HG02571 (cell line): ENCODE data around the gene EVI5.

Experiments
- ATAC-seq: cut with Tn5 transposase; IDR thresholded peaks from one replicate; pipeline ENCODE4 v1.9.1; 2021; ENCODE audit warnings: mild to moderate bottlenecking, moderate library complexity; ENCODE audit not compliant: unreplicated experiment

The EVI5 gene

DNA sequence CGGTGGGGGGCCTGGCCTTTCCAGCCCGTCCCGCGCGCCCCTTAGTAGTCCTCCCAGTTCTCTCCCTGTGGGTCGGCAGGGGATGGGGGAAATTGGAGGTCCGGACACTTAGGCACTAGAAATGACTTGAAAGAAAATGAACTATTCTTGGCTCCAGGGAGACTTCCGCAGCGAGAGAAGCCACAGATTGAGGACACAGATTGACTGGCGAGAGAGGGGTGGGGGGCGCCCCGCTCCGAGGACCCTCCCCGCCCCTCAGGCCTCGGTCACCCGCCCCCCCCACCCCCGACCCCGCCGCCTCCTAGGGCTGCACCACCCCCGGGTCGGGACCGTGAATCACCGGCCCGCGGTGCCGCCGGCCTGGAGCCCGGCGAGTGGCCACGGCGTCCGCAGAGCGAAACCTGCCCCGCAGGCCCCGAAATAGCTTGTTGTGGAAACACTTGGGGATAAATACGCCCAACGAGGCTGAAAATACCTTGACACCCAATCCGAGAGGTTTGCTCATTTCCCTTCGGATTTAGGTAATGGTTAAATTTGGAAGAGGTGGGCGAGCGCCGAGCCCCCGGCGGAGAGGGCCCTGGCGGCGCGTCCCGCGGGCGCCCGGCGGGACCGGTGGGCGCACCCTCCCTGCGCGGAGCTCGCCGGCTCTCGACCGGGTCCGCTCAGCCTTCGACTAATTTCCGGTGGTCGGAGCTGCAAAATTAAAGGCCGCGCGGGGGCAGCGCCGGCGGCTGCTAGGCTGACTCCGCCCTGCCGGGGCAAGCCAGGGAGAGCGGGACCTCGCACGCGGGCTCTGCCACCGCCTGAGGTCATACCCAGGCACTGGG, 298.4 kb downstream of the EVI5 start, which contains the start of gene GFI1:
GFI1 (minus strand) TSS at position 675 of the 827 bp plus-strand sequence. CDS start 3,438 bp downstream, outside the sequence.
- peak; percentile 17 for ATAC-seq

DNA sequence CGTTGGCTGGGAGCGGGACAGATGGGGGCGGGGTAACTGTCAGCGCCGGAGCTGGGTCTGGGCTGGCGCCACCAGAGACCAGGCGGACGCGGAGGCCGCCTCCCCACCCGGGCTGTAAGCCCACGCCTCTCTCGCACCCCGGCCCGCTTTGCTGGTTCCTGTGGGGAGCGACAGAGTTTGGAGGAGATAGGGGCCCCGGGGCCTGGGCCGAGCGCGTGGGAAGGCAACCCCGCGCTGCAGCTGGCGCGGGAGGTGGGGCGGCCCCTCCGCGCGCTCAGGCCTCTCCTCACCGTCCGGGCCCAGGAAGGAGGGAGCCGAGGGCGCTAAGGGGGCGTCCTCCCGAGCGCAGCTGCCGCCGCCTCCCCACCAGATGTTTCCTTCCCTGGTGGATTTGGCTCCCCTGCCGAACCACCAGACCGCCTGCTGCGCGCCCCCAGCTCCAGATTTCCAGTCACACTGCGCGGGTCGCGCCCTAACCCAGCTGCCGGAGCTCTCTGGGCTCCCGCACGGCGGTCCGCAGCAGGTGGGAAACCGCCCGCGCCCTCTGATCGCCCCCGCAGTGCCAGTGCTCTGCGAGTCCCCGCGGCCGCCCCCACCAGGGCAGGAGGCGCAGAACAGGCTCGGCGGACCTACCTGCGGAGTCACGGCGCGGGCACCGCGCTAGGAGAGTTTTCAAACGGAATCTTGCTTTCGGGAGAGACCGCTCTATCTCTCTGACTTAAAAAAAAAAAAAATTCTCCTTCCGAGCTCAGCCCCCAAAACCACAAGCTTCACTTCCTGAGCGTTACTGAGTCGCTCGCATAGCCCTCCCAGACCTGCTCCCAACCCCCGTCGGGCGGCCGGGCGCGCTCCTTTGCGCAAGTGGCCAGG, 299.3 kb downstream of the EVI5 start:
- peak; percentile 46 for ATAC-seq

DNA sequence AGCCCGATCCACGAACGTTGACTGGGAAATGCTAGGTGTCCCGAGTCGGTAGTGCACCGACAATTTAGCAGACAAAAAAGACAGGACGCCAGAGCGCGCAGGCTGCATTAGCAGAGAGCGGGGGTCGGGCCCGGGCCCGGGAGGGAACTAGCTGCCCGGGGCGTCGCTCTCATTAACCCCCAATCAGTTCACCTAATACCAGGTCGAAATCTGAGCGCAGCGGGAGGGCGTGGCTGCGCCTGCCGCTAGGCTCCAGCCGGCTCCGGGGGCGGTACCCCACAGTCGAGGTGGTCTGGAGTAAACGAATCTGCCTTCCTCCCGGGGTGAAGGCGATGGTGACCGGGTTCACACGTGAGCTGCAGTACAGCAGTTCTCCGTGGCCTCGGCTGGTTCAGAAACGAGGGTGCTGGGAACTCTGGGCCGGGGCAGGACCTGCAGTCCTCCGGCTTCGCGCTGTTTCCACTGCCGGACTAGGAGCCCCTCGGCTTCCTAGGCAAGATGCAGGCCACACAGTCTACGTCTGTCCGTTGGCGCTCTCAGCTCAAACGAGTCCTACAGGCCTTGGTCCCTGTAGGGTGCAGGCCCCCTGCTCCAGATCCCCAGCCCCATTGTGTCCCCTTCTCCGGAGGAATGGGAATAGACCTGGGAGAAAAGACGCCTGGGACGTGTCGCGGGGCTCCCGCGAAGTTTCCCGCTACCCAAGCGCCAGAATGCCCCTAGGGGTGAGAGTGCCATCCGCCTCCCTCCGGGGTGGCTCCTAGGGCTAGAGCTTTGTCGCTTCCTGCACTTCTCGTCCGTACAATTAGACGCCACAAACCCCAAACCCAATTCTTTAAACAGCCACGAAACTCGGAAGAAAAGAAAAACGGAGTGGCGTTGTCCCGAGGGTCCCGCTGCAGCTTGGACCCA, 300.2 kb downstream of the EVI5 start:
- peak; percentile 14 for ATAC-seq

DNA sequence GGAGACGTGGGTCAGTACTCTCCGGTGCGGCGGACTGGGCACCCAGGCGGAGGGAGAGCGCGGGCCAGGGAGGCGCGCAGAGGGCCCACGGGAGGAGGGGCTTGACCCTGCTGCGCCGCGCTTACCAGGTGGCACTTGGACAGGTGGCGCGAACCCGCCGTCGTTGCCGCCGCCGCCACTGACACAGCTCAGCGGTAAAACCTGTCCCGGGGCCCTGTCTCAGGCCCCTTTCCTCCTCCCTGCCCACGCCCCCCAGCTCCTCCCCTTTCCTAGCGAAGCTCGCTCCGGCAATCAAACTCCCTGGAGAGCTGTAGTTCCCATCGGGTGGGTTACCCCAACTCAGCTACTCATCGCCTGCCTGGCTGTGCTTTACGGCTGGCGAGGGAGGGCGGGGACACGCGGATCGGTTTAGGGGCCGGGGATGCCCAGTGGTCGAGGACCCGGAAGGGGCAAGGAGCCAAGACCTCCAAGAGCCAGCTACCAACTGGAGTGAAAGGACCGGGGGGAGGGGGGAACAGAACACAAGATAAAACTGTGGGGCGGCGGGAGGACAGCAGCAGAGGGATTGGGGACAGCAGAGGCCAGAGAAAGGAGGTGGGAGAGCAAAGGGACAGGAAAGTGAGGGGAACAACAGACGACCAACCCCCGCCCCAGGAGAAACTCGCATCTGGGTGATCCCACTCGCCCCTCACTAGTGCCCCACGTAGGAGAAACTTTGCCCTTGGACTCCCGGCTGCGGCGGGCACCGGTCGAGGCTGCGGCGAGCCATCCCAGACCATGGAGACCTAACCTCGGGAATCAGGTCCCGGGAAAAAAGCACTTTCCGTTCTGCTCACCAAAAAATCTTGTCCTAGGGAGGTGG, 301.1 kb downstream of the EVI5 start:
- ATAC-seq, result no peak

DNA sequence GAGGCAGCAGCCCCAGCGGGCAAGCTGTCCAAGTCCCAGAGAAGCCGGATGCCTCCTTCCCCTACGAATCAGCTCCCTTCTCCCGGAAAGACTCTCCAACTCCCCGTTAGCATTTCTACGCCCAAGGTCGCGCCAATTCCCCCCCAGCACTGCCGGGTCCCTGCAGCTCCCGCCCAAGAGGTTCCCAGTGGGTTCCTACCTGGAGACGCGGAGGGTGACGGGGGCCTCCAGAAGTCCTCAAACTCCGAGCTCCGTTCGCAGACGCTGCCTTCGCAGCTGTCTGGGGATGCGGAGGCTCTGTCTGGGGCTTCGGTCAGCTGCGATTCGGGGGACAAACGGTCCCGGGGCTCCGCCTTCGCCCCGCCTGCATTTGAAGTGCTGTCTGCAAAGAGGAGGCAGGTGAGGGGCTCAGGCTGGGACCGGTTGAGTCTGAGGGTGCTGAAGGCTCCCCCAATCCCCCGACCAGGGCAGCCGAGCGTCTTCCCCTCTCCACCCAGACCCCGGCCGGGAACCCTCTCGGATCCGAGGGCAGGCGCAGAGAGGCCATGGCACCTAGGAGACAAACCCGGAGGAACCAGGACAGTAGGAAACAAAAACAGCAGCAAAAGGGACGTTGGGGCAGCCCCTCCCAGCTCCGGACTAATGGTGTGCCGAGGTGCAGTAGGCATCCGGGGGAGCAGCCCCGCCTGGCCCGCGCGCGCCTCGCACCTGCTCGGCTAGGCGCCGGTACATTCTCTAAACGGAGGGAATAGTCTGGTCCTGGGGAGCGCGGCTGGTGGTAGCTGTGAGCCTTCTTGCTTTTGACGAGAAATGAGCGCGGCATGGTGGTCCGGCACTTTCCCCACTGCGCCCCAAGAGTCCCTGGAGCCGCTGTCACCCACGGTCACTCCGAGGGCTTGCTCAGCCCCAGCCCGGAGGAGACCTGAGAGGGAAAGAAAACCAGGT, 302.0 kb downstream of the EVI5 start:
- ATAC-seq, result no peak

DNA sequence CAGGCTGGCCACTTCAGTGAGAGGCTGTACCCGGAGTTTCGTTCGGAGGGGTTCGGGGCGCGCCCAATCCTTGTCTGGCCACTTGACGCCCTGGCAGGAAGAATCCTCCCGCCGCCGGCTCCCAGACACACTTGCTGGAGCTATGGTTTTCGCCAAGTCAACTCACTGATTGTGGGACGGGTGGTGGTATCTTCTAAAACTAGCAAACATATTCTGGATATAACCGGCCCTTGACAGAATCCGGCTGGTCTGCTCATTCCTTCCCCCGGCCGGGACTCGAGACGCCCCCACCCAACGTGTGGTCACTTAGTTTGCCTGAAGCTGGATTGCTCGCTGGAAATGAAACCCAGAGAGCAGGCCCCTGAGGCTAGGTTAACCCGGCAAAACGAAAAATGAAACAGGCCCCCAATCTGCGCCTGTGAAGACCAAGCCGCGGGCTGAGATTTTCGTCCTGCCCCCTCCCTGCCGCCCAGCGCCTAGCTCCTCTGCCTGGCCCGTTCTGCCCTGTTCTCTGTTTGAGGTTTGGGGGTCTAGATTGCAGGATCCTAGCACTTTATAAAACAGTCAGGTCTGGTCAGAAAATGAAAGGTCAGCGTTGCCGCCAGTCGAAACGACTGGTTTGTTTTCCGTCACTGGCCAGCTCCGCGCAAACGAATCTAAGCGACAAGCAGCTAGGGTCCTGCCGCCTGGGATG, 302.8 kb downstream of the EVI5 start:
- no peak for ATAC-seq

DNA sequence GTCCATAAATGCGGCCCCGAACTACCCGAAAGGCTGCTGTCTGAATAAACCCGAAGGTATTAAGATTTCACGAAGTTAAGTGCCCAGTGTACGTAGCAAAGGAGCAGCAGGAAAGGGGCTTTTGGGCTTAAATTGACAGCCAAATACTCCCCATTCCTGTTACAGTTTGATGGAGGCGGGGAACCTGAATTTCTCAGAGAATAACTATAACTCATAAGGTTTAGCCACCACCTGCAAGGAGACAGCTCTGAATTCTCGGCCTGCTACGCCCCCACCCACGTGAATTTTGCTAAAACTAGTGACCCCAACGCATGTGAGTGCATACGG, 303.3 kb downstream of the EVI5 start:
- ATAC-seq, result no peak

DNA sequence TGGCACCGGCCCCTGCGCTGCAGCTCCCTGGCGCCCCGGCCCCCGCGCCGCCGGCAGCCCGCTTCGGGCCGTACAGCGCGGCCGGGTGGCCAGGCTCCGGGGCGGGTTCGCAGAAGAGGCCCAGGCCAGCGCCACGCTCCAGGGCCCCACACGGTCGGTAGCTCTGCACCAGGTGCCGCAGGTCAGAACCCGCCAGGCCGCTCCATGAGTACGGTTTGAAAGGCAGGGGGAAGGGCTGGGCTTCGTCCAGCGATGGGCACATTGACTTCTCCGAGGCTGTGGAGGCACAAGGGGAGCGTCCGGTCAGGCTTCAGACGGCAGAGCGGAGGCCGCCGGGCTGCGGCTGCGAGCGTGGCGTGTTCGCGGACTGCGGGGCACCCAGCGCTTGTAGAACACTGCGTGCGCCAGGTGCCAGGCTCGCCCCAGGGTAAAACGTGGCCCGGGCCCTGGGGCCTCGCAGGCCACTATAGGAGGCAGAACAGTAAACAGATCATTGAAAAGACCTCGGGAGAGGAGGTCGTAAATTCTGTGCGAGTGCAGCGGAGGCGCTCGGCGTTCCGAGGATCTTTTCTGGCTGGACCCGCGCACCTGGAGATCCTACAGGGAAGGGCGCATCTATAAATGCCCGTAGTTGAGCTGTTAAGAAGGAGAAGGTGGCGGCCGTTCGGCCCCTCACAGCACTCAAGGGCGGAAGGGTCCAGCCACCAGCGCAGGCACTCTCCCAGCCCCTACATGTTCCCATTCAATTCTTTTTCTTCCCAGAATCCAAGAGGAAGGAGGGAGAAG, 303.9 kb downstream of the EVI5 start:
- no peak for ATAC-seq

DNA sequence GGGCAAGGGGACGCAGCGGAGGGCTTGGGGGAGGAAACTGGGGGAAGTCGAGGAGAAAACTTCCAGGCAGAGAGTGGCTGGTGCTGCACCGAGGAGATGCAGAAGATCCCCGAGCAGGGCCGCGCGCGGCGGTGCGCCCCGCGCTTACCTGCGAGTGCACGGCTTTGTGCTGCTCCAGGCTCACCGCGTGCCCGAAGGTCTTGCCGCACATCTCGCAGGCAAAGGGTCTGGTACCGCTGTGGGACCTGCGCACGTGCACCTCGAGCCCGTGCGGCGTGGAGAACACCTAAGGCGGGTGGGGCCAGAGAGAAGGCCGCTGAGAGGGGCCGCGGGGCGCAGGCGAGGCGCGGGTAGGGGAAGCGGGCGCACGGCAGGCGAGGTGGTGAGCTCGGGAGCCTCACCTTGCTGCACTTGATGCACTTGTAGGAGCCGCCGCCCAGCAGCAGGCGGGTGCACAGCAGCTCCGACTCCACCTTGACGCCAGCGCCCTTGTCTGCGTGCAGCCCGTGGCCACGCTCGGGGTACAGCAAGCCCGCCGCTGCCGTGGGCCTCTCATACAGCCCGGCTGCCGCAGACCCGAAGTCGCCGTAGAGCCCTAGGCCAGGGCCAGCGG, 304.6 kb downstream of the EVI5 start:
- no peak for ATAC-seq

DNA sequence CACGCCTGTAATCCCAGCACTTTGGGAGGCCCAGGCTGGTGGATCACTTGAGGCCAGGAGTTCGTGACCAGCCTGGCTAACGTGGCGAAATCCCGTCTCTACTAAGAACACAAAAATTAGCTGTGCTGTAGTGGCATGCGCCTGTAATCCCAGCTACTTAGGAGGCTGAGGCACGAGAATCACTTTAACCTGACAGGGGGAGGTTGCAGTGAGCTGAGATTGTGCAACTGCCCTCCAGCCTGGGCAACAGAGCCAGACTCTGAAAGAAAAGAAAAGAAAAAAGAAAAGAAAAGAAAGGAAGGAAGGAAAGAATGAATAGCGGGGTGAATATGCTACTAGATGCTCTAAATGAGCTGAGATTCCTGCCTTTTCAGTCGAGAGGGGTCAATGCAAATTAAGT, 305.3 kb downstream of the EVI5 start:
- no peak for ATAC-seq

DNA sequence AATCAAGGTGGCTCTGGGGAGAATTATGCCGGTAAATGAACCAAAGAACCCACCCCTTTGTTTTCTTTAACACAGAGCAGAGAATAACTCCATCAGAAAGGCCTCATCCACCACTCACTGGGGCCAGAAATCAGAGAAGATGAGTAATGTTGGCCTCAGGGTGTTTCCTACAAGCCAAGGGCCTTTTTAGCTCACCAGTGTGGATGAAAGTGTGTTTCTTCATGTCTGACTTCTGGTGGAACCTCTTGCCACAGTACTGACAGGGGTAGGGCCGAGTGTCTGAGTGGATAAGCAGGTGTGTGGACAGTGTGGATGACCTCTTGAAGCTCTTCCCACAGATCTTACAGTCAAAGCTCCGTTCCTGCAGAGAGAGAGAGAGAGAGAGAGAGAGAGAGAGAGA, 306.5 kb downstream of the EVI5 start:
- no peak for ATAC-seq

DNA sequence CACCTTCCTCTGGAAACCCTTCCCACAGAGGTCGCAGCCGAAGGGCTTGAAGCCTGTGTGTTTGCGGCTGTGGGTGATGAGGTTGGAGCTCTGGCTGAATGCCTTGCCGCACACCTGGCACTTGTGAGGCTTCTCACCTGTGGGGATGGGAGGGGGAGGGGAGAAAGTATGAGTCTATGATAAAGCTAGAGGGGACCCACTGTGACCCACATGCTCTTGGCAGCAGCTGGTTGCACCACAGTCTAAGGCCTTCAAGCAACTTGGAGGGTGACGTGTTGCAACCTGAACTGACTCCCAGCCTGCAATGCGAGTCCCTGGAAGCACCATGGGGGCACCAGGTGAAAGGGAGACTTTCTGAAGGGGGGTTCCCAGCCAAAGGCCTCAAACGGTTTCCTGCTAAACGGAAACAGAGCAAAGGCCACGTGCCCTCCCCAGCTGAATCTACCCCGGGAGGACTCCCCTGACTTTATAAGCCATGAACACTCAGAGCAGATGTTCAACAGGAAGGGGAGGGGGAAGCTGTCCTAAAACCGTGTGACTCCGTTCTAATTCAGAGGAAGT, 308.8 kb downstream of the EVI5 start:
- ATAC-seq, result no peak

DNA sequence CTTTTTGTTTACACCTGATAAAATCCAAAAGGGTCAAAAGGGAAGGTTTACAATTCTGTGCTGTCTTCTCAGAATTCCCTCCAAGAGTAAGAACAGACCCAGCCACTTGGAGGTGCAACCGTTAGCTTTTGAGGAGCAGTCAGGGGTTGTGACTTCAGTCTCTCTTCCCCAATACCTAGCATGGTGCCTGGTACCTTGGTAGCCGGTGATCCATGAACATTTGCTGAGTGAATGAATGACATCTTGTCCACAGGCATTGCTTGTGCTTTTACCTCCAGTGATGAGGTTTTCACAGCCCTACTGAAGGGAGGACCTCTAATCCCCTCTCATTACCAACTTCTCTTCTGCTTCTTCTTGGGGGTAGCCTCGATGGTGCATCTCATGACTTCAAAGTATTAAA, 309.9 kb downstream of the EVI5 start:
- ATAC-seq, result no peak

DNA sequence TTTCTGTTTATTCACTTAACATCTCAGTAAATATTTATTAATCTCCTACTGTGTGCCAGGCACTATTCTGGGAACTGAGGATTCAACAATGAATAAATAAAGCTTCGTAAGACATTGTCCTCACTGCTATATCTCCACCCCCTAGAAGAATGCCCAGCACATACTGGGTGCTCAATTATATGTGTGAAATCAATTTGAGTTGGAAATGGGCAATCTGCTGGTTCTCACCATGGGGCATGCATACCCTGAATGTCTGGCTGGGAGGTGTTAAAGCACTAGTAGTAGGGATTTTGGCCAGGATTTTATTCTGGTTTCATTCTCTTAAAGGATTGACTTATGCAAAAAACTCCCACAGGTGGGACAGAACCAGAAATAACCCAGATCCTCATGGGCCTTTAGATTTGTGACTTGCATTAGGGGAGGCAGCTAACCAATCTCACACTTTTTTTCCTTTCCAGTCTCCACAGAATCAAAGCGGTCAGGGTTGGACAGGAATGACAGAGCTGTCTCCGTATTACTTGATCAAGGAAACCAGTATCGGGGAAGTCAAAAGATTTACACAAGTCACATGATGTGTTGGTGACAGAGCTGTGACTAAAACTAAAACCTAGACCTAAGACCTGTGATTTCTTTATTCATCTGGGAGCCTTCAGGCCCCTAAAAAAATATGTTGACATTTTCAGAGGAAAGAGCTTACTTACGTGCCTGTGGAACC, 311.0 kb downstream of the EVI5 start:
- ATAC-seq, result peak; percentile 55

DNA sequence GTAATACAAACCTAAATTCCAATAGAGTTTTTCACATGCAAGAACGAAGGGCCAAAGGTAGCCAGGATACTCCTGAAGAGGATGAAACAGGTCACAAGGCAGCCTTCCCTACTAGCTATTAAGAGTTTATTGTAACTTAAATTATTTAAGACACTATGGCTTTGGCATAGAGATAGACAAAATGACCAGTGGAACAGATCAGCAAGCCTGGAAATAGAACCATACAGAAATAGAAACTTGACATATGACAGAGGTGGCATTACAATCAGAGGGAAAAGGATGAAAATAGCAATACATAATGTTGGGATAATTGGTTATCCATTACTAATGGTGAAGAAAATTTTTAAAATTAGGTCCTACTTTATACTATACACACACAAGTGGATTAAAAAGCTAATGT, 314.7 kb downstream of the EVI5 start:
- no peak for ATAC-seq

DNA sequence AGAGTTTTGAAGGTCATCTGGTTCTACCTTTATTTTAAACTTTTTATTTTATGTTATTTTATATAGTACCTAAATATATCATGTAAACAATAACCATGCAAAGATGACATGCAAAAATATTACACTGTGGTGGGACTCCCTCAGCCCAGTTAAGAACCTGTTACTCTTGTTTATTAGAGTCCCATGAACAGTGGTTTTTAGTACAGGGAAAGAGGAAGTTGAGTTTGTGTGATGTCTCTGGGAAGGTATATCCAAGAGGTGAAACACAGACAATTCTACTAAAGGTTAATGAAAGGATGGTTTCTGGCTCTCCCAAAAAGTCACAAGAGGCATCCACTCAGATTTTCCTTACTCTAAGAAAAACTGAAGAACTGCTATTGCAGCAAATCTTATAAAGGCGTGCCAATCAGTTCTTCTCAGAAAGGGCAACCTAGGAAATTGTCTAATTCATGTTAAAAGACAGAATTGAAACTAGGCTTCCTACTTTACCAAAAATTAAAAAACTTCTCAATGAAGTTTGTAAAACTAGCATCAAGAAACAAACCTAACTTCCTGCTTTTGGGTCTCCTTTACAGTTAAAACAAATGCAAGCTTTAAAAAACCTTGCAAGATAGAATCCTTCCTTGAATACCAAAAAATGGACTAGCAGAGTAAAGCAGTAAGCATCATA, 318.1 kb downstream of the EVI5 start:
- ATAC-seq, result no peak
